Measurements from ENCODE around the gene CSPG5. TPM values are rescaled to one million over a fixed set of nuclear protein-coding genes. Genes with fewer than 3 reads are reported as not detected.

CSPG5 gene
- total and polyA plus RNA-seq, 2 donors from 2014 or later: 0.16 to 0.67 TPM

DNA sequence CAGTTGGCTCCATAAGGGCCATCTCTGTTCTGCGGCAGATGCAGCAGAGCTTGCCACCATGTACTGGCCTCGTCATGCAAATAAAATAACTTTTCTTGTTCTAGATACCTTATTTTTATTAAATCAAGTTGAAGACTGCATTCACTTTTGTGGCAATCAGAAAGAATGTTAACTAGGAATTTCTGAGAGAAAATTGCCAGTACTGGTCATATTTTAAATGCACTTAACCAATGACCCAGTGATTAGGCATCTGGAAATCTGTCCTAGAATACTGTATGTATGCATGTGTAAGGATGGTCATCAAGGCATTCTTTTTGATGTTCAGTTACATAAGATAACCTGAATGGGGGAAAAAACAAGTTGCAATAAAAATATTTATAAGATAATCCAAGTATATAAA, 34.2 kb upstream of the CSPG5 start:
- Histone ChIP-seq H3K9ac (ENCODE audit: low read length in 3 of 3) (no peak overlapping the region), H3K4me1 (ENCODE audit: control insufficient read depth in 2 of 3, insufficient read depth in 2 of 3, low read depth in 1 of 3, low read length in 3 of 3) (peaks cover 0 to 5% (median 2%) of the 10 kb centered on the region in 3 donors), H3K36me3 (ENCODE audit: control insufficient read depth in 2 of 3, insufficient read depth in 3 of 3, low read length in 3 of 3) (peaks cover 12 to 35% (median 13%) of the 10 kb centered on the region in 3 donors), H3K27me3 (ENCODE audit: control insufficient read depth, insufficient read depth, low read length) (no peaks in the 10 kb centered on the region), H3K4me3 (ENCODE audit: low read length in 3 of 3) (no peak overlapping the region), H3K27ac (ENCODE audit: low read depth in 2 of 2, low read length in 2 of 2) (no peak overlapping the region), H3K9me3 (ENCODE audit: control insufficient read depth in 2 of 3, insufficient read depth in 1 of 3, low read length in 3 of 3) (no peaks in the 10 kb centered on the region)
- no peak for FAIRE-seq
- DNase-seq: no peak
- no peak for TF ChIP-seq CTCF (IDR thresholded peaks at IDR 0.05; ENCODE audit: borderline replicate concordance, extremely low read depth, insufficient read depth)
- intact Hi-C loops (cut with DNase I): no loop called here

- Histone ChIP-seq H3K9ac (ENCODE audit: low read length in 3 of 3) (no peak overlapping the region), H3K27ac (ENCODE audit: low read depth in 2 of 2, low read length in 2 of 2) (peak overlapping the region; percentile 10 to 61), H3K36me3 (ENCODE audit: control insufficient read depth in 2 of 3, insufficient read depth in 3 of 3, low read length in 3 of 3) (peaks cover 8 to 34% (median 10%) of the 10 kb centered on the region in 3 donors), H3K4me3 (ENCODE audit: low read length in 3 of 3) (no peak overlapping the region), H3K27me3 (ENCODE audit: control insufficient read depth, insufficient read depth, low read length) (no peaks in the 10 kb centered on the region), H3K9me3 (ENCODE audit: control insufficient read depth in 2 of 3, insufficient read depth in 1 of 3, low read length in 3 of 3) (no peaks in the 10 kb centered on the region), H3K4me1 (ENCODE audit: control insufficient read depth in 2 of 3, insufficient read depth in 2 of 3, low read depth in 1 of 3, low read length in 3 of 3) (peaks cover 0 to 5% (median 2%) of the 10 kb centered on the region in 3 donors)
- DNase-seq (peak in 1 of 5 donors; percentile 28), FAIRE-seq (peak; percentile 71)
- intact Hi-C loops (cut with DNase I): no loop called here
- TF ChIP-seq CTCF (IDR thresholded peaks at IDR 0.05; ENCODE audit: borderline replicate concordance, extremely low read depth, insufficient read depth): no peak
Observed at GRCh38 chr3:47612178-47612577, 33.5 kb upstream of the CSPG5 start.

GRCh38 chr3:47611576-47611975, 32.9 kb upstream of the CSPG5 start:
- intact Hi-C loops (cut with DNase I): no loop called here
- DNase-seq (no peak), FAIRE-seq (no peak)
- no peak for TF ChIP-seq CTCF (IDR thresholded peaks at IDR 0.05; ENCODE audit: borderline replicate concordance, extremely low read depth, insufficient read depth)
- Histone ChIP-seq H3K4me1 (ENCODE audit: control insufficient read depth in 2 of 3, insufficient read depth in 2 of 3, low read depth in 1 of 3, low read length in 3 of 3) (peaks cover 0 to 5% (median 2%) of the 10 kb centered on the region in 3 donors), H3K4me3 (ENCODE audit: low read length in 3 of 3) (no peak overlapping the region), H3K36me3 (ENCODE audit: control insufficient read depth in 2 of 3, insufficient read depth in 3 of 3, low read length in 3 of 3) (peaks cover 6 to 33% (median 8%) of the 10 kb centered on the region in 3 donors), H3K27ac (ENCODE audit: low read depth in 2 of 2, low read length in 2 of 2) (peak overlapping the region in 1 of 2 donors; percentile 61), H3K9me3 (ENCODE audit: control insufficient read depth in 2 of 3, insufficient read depth in 1 of 3, low read length in 3 of 3) (no peaks in the 10 kb centered on the region), H3K9ac (ENCODE audit: low read length in 3 of 3) (no peak overlapping the region), H3K27me3 (ENCODE audit: control insufficient read depth, insufficient read depth, low read length) (no peaks in the 10 kb centered on the region)

GRCh38 chr3:47610583-47610982, 31.9 kb upstream of the CSPG5 start:
- Histone ChIP-seq H3K36me3 (ENCODE audit: control insufficient read depth in 2 of 3, insufficient read depth in 3 of 3, low read length in 3 of 3) (peaks cover 9 to 36% (median 10%) of the 10 kb centered on the region in 3 donors), H3K27me3 (ENCODE audit: control insufficient read depth, insufficient read depth, low read length) (no peaks in the 10 kb centered on the region), H3K4me3 (ENCODE audit: low read length in 3 of 3) (no peak overlapping the region), H3K9ac (ENCODE audit: low read length in 3 of 3) (no peak overlapping the region), H3K27ac (ENCODE audit: low read depth in 2 of 2, low read length in 2 of 2) (no peak overlapping the region), H3K9me3 (ENCODE audit: control insufficient read depth in 2 of 3, insufficient read depth in 1 of 3, low read length in 3 of 3) (no peaks in the 10 kb centered on the region), H3K4me1 (ENCODE audit: control insufficient read depth in 2 of 3, insufficient read depth in 2 of 3, low read depth in 1 of 3, low read length in 3 of 3) (peaks cover 0 to 5% (median 2%) of the 10 kb centered on the region in 3 donors)
- FAIRE-seq (no peak), DNase-seq (no peak)
- no peak for TF ChIP-seq CTCF (IDR thresholded peaks at IDR 0.05; ENCODE audit: borderline replicate concordance, extremely low read depth, insufficient read depth)
- intact Hi-C loops (cut with DNase I): no loop called here
